Fibroblast of skin of abdomen (primary cell): Measurements from ENCODE around the gene MEI1.

ENCODE experiments used
- DNase-seq: peaks from one replicate; pipeline ENCODE4 v3.0.0-alpha.2; 2013

MEI1 gene

GRCh38 chr22:41842996-41843970 is 144.0 kb downstream of the MEI1 start:
- no peak for DNase-seq

GRCh38 chr22:41844036-41844435 is 144.7 kb downstream of the MEI1 start:
- DNase-seq: no peak

GRCh38 chr22:41844513-41844912 is 145.2 kb downstream of the MEI1 start:
- no peak for DNase-seq

- DNase-seq: no peak
Observed at GRCh38 chr22:41845380-41846267, 146.3 kb downstream of the MEI1 start.

- no peak for DNase-seq
Observed at GRCh38 chr22:41846268-41846987, 147.1 kb downstream of the MEI1 start.

GRCh38 chr22:41847300-41847699 is 148.0 kb downstream of the MEI1 start:
- no peak for DNase-seq

- no peak for DNase-seq
Observed at GRCh38 chr22:41848468-41848867, 149.2 kb downstream of the MEI1 start.
